Body of pancreas (tissue), 4 donors: Measurements from ENCODE around the gene ME3. TPM values are rescaled to one million over a fixed set of nuclear protein-coding genes. Genes with fewer than 3 reads are reported as not detected.

Experiments used
- ATAC-seq: fragments of 150-250 bp; one replicate; pipeline ENCODE4 v1.9.1; 2016
- DNase-seq, 4 donors: peaks; one replicate each; pipeline ENCODE4 v3.0.0-alpha.2; 2019
- H3K27ac ChIP-seq, 4 donors: fragments of 200-600 bp; sonication (generic); 1 replicate in 3 of 4; 2 replicates in 1 of 4; pipeline versions ENCODE4 v1.5.1 to v1.6.1; 2016 to 2019; ENCODE audit warnings: mild to moderate bottlenecking in 1 of 4, mixed read lengths in 1 of 4, moderate library complexity in 1 of 4
- H3K27me3 ChIP-seq, 2 donors: fragments of 200-600 bp; sonication (generic); one replicate each; pipeline ENCODE4 v1.6.0; 2016; ENCODE audit warnings: mild to moderate bottlenecking in 1 of 2
- H3K36me3 ChIP-seq, 2 donors: fragments of 200-600 bp; sonication (generic); replicated peaks in 1 of 2; 2 replicates each; pipeline ENCODE4 v1.5.1; 2016; ENCODE audit warnings: low read depth in 2 of 2; ENCODE audit not compliant: insufficient read depth in 1 of 2
- H3K4me1 ChIP-seq: fragments of 200-600 bp; sonication (generic); one replicate; pipeline ENCODE4 v1.6.0; 2016
- H3K4me3 ChIP-seq, 2 donors: fragments of 200-600 bp; sonication (generic); 1 replicate in 1 of 2; 2 replicates in 1 of 2; pipeline ENCODE4 v1.5.1; 2016 to 2019
- H3K9me3 ChIP-seq, 3 donors: fragments of 200-600 bp; sonication (generic); 1 replicate in 2 of 3; 2 replicates in 1 of 3; pipeline ENCODE4 v1.5.1; 2016
- CTCF ChIP-seq, 7 experiments: fragments of 450-650 bp in 4 of 7; fragments of 200-600 bp in 3 of 7; sonication (generic) in 3 of 7; IDR thresholded peaks; one replicate each; pipeline ENCODE4 v1.5.1; 2016 to 2019; ENCODE audit warnings: antibody characterized with exemption in 7 of 7
- POLR2A ChIP-seq, 3 donors: fragments of 450-650 bp; IDR thresholded peaks; one replicate each; pipeline ENCODE4 v1.6.1; 2016; ENCODE audit warnings: antibody characterized with exemption in 3 of 3, mild to moderate bottlenecking in 2 of 3
- WGBS, 2 donors: methylation state at CpG; one replicate each; pipeline ENCODE4 v1.1.5; 2017; 5-methylcytosine and 5-hydroxymethylcytosine counted together
- intact Hi-C: fragments of 100-400 bp; cut with DNase I; formaldehyde crosslinking; loops from one replicate; pipeline ENCODE4 v1.15.1; 2023
- total RNA-seq, 2 donors: library from RNA; depleted of rRNA; stranded (reverse); fragments of >200 nt; gene quantifications; one replicate each; pipeline ENCODE4 v1.1.0, GENCODE V29; 2016

ME3 gene
- total RNA-seq, 2 donors from 2014 or later, result 20.8 to 54.7 TPM

DNA sequence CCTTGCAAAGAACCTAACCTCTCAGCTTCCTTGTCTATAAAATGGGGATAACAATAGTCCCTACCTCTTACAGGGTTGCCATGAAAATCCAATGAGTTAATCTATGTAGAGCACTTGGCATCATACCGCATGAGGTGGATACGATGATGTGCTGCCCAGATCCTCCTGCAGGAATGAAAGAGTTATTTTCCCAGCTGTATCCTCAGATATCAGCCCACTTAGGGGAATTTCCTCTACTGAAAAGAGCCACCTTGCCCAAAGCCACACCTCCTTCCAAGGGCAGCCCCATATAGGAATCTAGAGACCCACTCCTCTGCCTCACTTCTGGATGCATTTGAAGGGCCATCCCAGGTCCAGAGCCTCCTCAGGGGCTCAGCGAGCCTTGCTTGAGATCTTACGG lies 169.3 kb downstream of the ME3 start:
- H3K4me1 ChIP-seq, result peaks cover 17% of the 10 kb centered on the region
- no peak overlapping the region for H3K4me3 ChIP-seq
- TF ChIP-seq CTCF (IDR thresholded peaks at IDR 0.05) (no peak), POLR2A (IDR thresholded peaks at IDR 0.05) (no peak)
- no peaks in the 10 kb centered on the region for H3K36me3 ChIP-seq
- intact Hi-C loops, result no loop called here
- H3K9me3 ChIP-seq, result no peaks in the 10 kb centered on the region
- 86 to 89% methylated on average over 4 of the region's 4 CpGs for WGBS, 2 donors
- H3K27ac ChIP-seq, result no peak overlapping the region
- no peak for ATAC-seq
- H3K27me3 ChIP-seq, result no peaks in the 10 kb centered on the region
- no peak for DNase-seq

GRCh38 chr11:86502137-86502642 lies 170.2 kb downstream of the ME3 start:
- intact Hi-C loops, result no loop called here
- TF ChIP-seq CTCF (IDR thresholded peaks at IDR 0.05) (no peak), POLR2A (IDR thresholded peaks at IDR 0.05) (no peak)
- peaks cover 17% of the 10 kb centered on the region for H3K4me1 ChIP-seq
- ATAC-seq, result no peak
- WGBS, 2 donors, result 96 to 97% methylated on average over 3 of the region's 3 CpGs
- DNase-seq, result no peak
- no peak overlapping the region for H3K4me3 ChIP-seq
- no peaks in the 10 kb centered on the region for H3K27me3 ChIP-seq
- no peaks in the 10 kb centered on the region for H3K9me3 ChIP-seq
- no peak overlapping the region for H3K27ac ChIP-seq
- H3K36me3 ChIP-seq, result no peaks in the 10 kb centered on the region

DNA sequence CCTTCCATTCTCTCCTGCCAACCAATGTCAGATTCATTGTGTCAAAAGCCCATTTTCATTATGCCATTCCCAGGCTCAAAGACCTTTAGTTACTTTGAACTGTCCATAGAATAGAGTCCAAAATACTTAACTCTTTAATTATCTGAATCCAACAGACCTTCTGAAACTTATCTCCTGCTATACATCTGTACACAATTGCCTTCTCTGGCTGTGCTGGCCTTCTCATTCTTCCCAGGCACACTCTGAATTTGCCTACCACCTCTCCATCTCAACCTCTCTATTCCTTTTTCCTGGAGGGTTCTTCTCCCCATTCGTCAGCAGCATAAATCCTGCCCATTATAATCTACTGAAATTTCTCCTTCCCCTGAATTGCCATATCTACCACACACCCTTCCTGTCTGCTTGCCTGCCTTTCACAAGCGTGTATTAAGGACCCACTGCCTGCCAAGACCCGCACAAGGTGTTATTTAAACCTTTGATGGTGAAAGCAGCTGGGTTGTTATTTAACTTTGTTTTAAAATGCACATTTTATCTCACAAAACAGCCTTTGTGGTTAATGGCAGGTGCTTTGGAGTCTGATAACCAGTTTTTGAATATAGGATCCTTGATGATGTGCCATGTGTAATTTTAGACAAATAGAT lies 171.8 kb downstream of the ME3 start:
- WGBS, 2 donors, result 63 to 72% methylated on average over 3 of the region's 3 CpGs
- TF ChIP-seq CTCF (IDR thresholded peaks at IDR 0.05), result no peak
- no peak for TF ChIP-seq POLR2A (IDR thresholded peaks at IDR 0.05)
- intact Hi-C loops, result no loop called here
- no peak for DNase-seq
- Histone ChIP-seq H3K27ac (no peak overlapping the region), H3K36me3 (no peaks in the 10 kb centered on the region), H3K4me1 (peaks cover 17% of the 10 kb centered on the region), H3K4me3 (no peak overlapping the region), H3K27me3 (no peaks in the 10 kb centered on the region), H3K9me3 (no peaks in the 10 kb centered on the region)
- ATAC-seq, result no peak

- Histone ChIP-seq H3K4me1 (peaks cover 17% of the 10 kb centered on the region), H3K4me3 (no peak overlapping the region), H3K9me3 (no peaks in the 10 kb centered on the region), H3K27me3 (no peaks in the 10 kb centered on the region), H3K36me3 (no peaks in the 10 kb centered on the region), H3K27ac (no peak overlapping the region)
- DNase-seq (peak; percentile 25 to 42 (median 28)), ATAC-seq (peak; percentile 62)
- TF ChIP-seq POLR2A (IDR thresholded peaks at IDR 0.05), result no peak
- no peak for TF ChIP-seq CTCF (IDR thresholded peaks at IDR 0.05)
- intact Hi-C loops, result no loop called here
- WGBS, 2 donors, result 26 to 42% methylated on average over 4 of the region's 4 CpGs
Measured at GRCh38 chr11:86499723-86500129, 172.7 kb downstream of the ME3 start.

GRCh38 chr11:86497836-86498235 lies 174.6 kb downstream of the ME3 start:
- DNase-seq (no peak), ATAC-seq (no peak)
- Histone ChIP-seq H3K4me3 (no peak overlapping the region), H3K27ac (no peak overlapping the region), H3K27me3 (no peaks in the 10 kb centered on the region), H3K4me1 (peaks cover 17% of the 10 kb centered on the region), H3K36me3 (no peaks in the 10 kb centered on the region), H3K9me3 (no peaks in the 10 kb centered on the region)
- WGBS, 2 donors, result 65 to 94% methylated on average over 2 to 10 of the region's 10 CpGs
- intact Hi-C loops, result no loop called here
- TF ChIP-seq CTCF (IDR thresholded peaks at IDR 0.05) (no peak), POLR2A (IDR thresholded peaks at IDR 0.05) (no peak)
